Limb (tissue), 2 donors: ENCODE measurements around the gene RABEP2.
A peak's percentile ranks its signal among the peaks of the same experiment; 100 is the strongest.
"Not testable (repeated sequence)": the region's sequence is repeated elsewhere in the genome, so short reads cannot be mapped to it uniquely, and the experiment has no call there.

Experiments
- DNase-seq, 2 donors: peaks; one replicate each; pipeline ENCODE4 v3.0.0-alpha.2; 2016; ENCODE audit errors: extremely low spot score in 2 of 2

The RABEP2 gene

DNA sequence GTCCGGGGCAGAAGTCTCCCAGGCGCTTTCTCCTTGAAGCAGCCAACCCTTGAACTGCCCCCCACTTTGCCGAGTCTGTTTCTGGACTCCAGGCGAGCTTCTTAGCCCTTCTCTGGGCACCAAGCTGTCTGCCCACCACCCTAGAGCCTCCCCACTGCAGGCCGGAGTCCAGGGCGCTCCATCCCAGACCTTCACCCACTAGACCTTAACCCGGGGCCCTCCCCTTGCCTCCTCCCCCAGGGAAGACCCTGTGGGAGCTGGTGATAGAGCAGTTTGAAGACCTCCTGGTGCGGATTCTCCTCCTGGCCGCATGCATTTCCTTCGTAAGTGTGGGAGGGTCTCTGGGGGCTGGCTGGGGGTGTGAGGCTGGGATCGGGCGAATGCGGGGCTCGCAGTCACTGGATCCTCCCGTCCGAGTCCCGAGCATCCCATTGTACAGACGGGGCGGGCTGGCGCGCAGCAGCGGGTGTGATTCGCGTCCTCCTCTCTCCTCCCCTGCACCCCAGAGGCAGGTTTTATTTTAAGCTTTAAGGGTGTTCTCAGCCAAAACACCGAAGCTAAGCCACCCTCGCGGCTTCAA is 45.7 kb downstream of the RABEP2 start:
- no peak for DNase-seq

GRCh38 chr16:28878083-28878926 is 46.7 kb downstream of the RABEP2 start, which contains the start of gene ATP2A1:
ATP2A1 (plus strand) TSS chr16:28878488; CDS start chr16:28878672, 184 bp downstream.
- no peak for DNase-seq

GRCh38 chr16:28877655-28878000 is 47.4 kb downstream of the RABEP2 start:
- DNase-seq, result no peak

- peak in 1 of 2 donors; percentile 28 for DNase-seq
These were observed 47.9 kb downstream of the RABEP2 start for GRCh38 chr16:28876973-28877654.

- DNase-seq, result no peak
These were observed 48.9 kb downstream of the RABEP2 start for GRCh38 chr16:28876019-28876659.

- DNase-seq, result peak in 1 of 2 donors; percentile 29
These were observed 49.7 kb downstream of the RABEP2 start for GRCh38 chr16:28875134-28876018.

DNA sequence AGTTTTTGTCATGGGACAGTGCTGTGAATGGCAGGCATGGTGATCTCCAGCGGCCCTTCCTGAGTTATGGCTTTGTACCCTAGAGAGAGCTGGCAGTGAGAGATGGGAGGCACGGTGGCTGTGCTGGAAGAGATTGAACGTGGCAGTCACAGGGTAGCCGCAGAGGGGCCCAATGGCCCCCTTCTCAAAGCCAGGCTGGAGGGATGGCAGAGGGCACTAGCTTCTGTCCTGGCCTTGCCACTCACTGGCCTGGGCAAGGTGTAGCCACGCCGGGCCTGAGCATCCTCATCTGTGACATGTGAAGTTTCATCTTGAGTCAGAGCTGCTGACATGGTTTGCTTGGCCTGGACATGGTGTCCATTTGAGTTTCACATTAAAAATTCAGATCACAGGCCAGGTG is 50.6 kb downstream of the RABEP2 start:
- no peak for DNase-seq

GRCh38 chr16:28873543-28874201 is 51.4 kb downstream of the RABEP2 start:
- no peak for DNase-seq

GRCh38 chr16:28872952-28873351 is 52.1 kb downstream of the RABEP2 start:
- DNase-seq, result no peak

GRCh38 chr16:28869201-28869600 is 55.8 kb downstream of the RABEP2 start:
- no peak for DNase-seq

DNA sequence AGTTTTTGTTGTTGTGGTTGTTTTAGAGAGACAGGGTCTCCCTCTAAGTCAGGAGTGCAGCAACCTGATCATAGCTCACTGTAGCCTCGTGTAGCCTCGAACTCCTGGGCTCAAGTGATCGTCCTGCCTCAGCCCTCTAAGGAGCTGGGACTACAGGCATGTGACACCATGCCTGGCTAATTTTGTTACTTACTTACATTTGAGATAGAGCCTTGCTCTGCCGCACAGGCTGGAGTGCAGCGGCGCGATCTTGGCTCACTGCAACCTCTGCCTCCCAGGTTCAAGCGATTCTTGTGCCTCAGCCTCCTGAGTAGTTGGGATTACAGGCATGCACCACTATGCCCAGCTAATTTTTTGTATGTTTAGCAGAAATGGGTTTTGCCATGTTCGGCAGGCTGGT is 57.4 kb downstream of the RABEP2 start:
- DNase-seq, result not testable (repeated sequence)

DNA sequence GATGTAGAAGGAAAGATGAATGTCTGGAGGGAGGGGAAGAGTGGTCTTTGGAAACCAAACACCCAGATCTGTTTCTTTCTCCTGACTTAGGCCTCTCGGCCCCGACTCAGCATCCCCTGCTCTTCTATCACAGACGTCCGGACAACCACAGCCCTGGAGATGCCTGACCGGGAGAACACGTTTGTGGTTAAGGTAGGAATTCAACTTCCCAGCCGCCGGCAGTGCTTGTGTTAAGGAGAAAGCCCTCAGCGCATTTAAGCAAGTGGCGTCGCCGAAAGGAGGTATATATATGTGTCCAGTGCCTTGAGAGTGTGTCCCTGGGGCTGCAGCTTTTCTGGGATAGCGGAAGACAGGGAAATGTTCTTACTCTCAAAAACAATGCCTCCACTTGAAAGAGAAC is 57.8 kb downstream of the RABEP2 start:
- DNase-seq, result no peak

- DNase-seq, result no peak
These were observed 58.6 kb downstream of the RABEP2 start for GRCh38 chr16:28866454-28866804.

GRCh38 chr16:28865722-28866453 is 59.1 kb downstream of the RABEP2 start:
- DNase-seq, result no peak

DNA sequence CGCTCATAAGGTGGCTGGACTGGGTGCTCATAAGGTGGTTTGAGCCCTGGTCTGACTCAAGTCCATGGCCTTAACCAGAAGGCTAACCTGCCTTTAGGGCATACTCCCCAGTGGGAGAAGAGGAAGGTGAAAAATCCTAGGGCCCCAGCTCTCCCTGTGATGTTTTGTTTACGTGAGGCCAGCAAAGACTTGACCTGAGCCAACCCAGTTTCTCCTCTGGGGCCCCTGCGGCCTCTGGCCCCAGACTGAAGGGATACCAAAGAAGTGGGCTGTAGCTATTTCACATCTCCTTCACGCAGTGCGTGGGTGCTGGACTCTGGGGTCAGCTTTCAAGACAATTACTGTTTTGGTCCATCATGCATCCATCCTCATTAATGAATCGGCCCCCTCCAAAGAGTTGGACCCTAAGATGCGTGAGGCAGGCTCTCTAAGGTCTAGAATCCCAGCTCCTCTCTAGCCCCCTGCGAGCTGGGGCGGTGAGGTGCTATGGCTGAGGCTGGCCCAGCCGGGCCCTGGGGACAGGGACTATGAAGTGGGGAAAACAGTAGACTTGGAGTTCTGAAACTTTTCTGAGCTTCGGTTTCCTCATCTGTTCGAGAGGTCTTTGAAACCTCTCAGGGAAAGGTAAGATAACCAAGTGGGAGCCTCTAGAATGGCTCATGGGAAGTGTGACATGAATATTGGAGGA is 59.9 kb downstream of the RABEP2 start:
- no peak for DNase-seq

DNA sequence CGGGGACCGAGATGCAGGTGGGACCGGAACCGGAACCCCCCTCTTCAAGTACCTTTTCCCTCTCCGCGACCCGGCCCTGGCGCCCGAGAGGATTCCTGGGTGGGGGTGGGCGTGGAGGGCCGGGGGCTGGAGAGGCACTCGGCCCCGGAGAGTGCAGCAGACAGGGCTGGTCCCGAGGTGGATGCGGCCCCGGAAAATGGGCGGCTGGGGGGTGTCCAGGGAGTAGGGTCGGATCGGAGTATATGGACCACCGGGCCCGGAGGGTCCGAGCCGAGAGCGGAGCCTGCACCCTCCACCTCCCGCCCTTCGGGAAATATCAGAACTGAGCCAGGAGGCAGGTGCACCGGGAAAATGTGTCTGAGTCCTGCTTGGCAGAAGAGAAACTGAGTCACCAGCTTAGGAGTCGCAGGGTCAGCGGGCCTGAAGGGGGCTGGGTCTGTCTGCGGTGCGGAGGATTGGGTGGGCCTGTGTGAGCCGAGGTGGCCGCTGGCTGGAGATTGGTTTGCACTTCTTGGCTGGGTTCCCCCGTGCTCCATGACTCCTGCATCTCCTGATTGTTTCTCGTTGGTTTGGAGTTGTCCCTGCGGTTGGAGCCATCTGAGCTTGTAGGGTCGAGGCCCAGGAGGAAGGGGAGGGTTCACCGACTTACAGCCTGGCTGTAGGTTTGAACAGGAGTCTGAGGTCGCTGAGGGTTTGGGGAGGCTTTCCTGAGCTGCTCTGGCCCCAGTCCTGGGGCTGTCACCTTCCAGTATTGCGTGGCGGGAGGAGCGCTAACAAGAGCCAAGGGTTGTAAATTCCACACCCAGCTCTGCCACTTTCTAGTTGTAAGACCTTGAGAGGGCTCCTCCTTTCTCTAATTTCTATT is 60.9 kb downstream of the RABEP2 start:
- DNase-seq, result no peak

DNA sequence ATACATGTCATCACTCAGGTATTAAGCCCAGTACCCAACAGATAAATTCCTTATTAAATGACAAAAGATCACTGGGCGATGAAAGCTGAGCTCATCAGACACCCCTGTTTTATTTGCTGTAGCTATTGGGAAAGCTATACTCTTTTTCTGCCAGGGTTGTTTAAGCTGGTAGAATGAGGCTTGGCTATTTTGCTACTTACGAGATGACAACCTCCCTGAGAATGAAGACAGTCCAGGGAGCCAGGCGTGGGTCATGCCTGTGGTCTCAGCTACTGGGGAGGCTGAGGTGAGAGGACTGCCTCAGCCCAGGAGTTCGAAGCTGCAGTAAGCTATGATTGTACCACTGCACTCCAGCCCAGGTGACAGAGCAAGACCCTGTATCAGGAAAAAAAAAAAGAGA is 65.7 kb downstream of the RABEP2 start:
- no peak for DNase-seq

DNA sequence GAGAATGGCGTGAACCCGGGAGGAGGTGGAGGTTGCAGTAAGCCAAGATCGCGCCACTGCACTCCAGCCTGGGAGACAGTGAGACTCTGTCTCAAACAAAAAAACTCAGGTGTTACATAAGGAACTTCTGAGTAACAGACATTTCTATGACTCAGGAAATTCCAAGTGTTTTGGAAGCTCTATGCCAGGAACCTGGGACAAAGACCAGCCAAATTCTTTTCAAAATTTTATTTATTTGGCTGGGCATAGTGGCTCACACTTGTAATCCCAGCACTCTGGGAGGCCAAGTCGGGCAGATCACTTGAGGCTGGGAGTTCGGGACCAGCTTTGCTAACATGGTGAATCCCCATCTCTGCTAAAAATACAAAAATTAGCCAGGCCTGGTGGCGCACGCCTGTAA is 66.6 kb downstream of the RABEP2 start:
- DNase-seq, result no peak
